ENCODE data around the gene SKOR1. TPM values are rescaled to one million over a fixed set of nuclear protein-coding genes. Genes with fewer than 3 reads are reported as not detected.

The SKOR1 gene
- total and polyA plus RNA-seq, 2 of the 13 experiments (the other 11 are each of a cell fraction or from before 2014, with no cell fraction given): 0.09 to 0.11 TPM

- TF ChIP-seq GLMP (CRISPR knock-in tag; IDR thresholded peaks at IDR 0.05; ENCODE audit: borderline replicate concordance) (no peak), BRCA1 (CRISPR knock-in tag; IDR thresholded peaks at IDR 0.05) (no peak), ARID4A (CRISPR knock-in tag; IDR thresholded peaks at IDR 0.05; ENCODE audit: borderline replicate concordance) (peak; percentile 43; the same call in 1 of the 2 replicates), MXD3 (CRISPR knock-in tag; IDR thresholded peaks at IDR 0.05) (no peak), BRF2 (CRISPR knock-in tag; IDR thresholded peaks at IDR 0.05) (peak; percentile 100), TAF15 (IDR thresholded peaks at IDR 0.05; ENCODE audit: low read depth, low read length, poor library complexity, severe bottlenecking) (peak; percentile 46), ZBTB46 (CRISPR knock-in tag; IDR thresholded peaks at IDR 0.05; ENCODE audit: borderline replicate concordance) (no peak), NPAS2 (CRISPR knock-in tag; IDR thresholded peaks at IDR 0.05; ENCODE audit: borderline replicate concordance) (no peak), MEIS2 (CRISPR knock-in tag; IDR thresholded peaks at IDR 0.05) (no peak), ZNF276 (CRISPR knock-in tag; IDR thresholded peaks at IDR 0.05; ENCODE audit: low read depth) (no peak), SMAD9 (CRISPR knock-in tag; IDR thresholded peaks at IDR 0.05) (no peak), ZNF34 (CRISPR knock-in tag; IDR thresholded peaks at IDR 0.05; ENCODE audit: borderline replicate concordance) (peak; percentile 44; the same call in 1 of the 2 replicates), NFIC (IDR thresholded peaks at IDR 0.05; ENCODE audit: low read length) (peak; percentile 79; the same call in 1 of the 2 replicates), AGO1 (IDR thresholded peaks at IDR 0.05; ENCODE audit: low read depth, low read length, poor library complexity, severe bottlenecking) (peak; percentile 52), BHLHE40 (IDR thresholded peaks at IDR 0.05; ENCODE audit: low read length) (peak; percentile 29; the same call in 1 of the 2 replicates), ZNF367 (CRISPR knock-in tag; IDR thresholded peaks at IDR 0.05; ENCODE audit: borderline replicate concordance) (peak; percentile 34; the same call in 1 of the 2 replicates)
These were observed 14.8 kb downstream of the SKOR1 start, which contains the start of gene RNU6-1 (continued) for GRCh38 chr15:67839929-67840748.

Measured in HepG2 (cell line).